K562 (cell line): Measurements from ENCODE around the gene C1orf116. TPM values are rescaled to one million over a fixed set of nuclear protein-coding genes. Genes with fewer than 3 reads are reported as not detected.

Source experiments
- ADNP ChIP-seq: fragments of 200-800 bp; sonication (Bioruptor generic); IDR thresholded peaks from 2 replicates; pipeline ENCODE4 v1.6.1; 2016; ENCODE audit warnings: missing genetic modification characterization, missing compliant biosample characterization
- BCOR ChIP-seq: fragments of 450-650 bp; IDR thresholded peaks from 2 replicates; pipeline ENCODE4 v1.6.1; 2016
- CHCHD3 ChIP-seq: fragments of 250-450 bp; sonication (Bioruptor Pico); IDR thresholded peaks from 2 replicates; pipeline ENCODE4 v2.1.2; 2022; ENCODE audit warnings: mild to moderate bottlenecking
- CREBBP ChIP-seq: IDR thresholded peaks from one replicate; pipeline ENCODE4 v1.6.1; 2012; ENCODE audit warnings: low read depth, mild to moderate bottlenecking, control low read depth, inconsistent platforms, low read length
- DDX20 ChIP-seq: fragments of 450-650 bp; IDR thresholded peaks from 2 replicates; pipeline ENCODE4 v1.6.1; 2016; ENCODE audit warnings: missing genetic modification characterization, low read depth, mild to moderate bottlenecking, missing compliant biosample characterization, moderate library complexity
- HMBOX1 ChIP-seq: sonication (generic); IDR thresholded peaks from 2 replicates; pipeline ENCODE4 v1.6.1; 2016
- IRF2 ChIP-seq: sonication (generic); formaldehyde crosslinking; IDR thresholded peaks from 2 replicates; pipeline ENCODE4 v1.8.1; 2022; ENCODE audit warnings: mild to moderate bottlenecking, missing genetic modification reagents
- KLF6 ChIP-seq: fragments of 250-450 bp; sonication (Bioruptor Pico); IDR thresholded peaks from 2 replicates; pipeline ENCODE4 v1.4.0; 2020; ENCODE audit warnings: mild to moderate bottlenecking, moderate library complexity, borderline replicate concordance
- LARP7 ChIP-seq: fragments of 450-650 bp; IDR thresholded peaks from 2 replicates; pipeline ENCODE4 v1.6.1; 2016
- MAFF ChIP-seq: IDR thresholded peaks from 2 replicates; pipeline ENCODE4 v1.6.1; 2012; ENCODE audit warnings: low read length, improper control_type of control experiment
- MECOM ChIP-seq: fragments of 250-450 bp; sonication (Bioruptor Pico); IDR thresholded peaks from 2 replicates; pipeline ENCODE4 v1.8.0; 2022; ENCODE audit warnings: inconsistent platforms
- MED1 ChIP-seq: sonication (generic); formaldehyde crosslinking; IDR thresholded peaks from 2 replicates; pipeline ENCODE4 v1.8.1; 2023; ENCODE audit warnings: missing genetic modification reagents, borderline replicate concordance
- NONO ChIP-seq, 2 experiments: fragments of 200-400 bp in 1 of 2; fragments of 450-650 bp in 1 of 2; formaldehyde crosslinking in 1 of 2; IDR thresholded peaks; 2 replicates each; pipeline ENCODE4 v1.6.1; 2017; ENCODE audit warnings: low read depth in 2 of 2, mild to moderate bottlenecking in 2 of 2, moderate library complexity in 2 of 2, low read length in 1 of 2
- POLR2G ChIP-seq: fragments of 200-400 bp; formaldehyde crosslinking; IDR thresholded peaks from 2 replicates; pipeline ENCODE4 v1.6.1; 2017; ENCODE audit warnings: low read depth, mild to moderate bottlenecking, antibody characterized with exemption, low read length, moderate library complexity
- POLR3A ChIP-seq: IDR thresholded peaks from 2 replicates; pipeline ENCODE4 v1.6.1; 2011; ENCODE audit warnings: borderline replicate concordance, mild to moderate bottlenecking, moderate library complexity; ENCODE audit not compliant: insufficient read length, insufficient read depth; ENCODE audit errors: extremely low read depth
- RNF2 ChIP-seq: sonication (generic); IDR thresholded peaks from 2 replicates; pipeline ENCODE4 v1.6.1; 2016
- SAP30 ChIP-seq: fragments of 200-600 bp; sonication (generic); IDR thresholded peaks from 2 replicates; pipeline ENCODE4 v1.6.1; 2012; ENCODE audit warnings: borderline replicate concordance, low read depth, mild to moderate bottlenecking, moderate library complexity, low read length, control low read depth, inconsistent platforms; ENCODE audit not compliant: insufficient read depth, poor library complexity, severe bottlenecking
- SMC3 ChIP-seq: conservative IDR thresholded peaks from 2 replicates; pipeline ENCODE4 v1.6.1; 2011; ENCODE audit warnings: low read depth, low read length, improper control_type of control experiment; ENCODE audit not compliant: insufficient read depth
- STAT5B ChIP-seq: fragments of 250-450 bp; sonication (Bioruptor Pico); IDR thresholded peaks from 2 replicates; pipeline ENCODE4 v1.8.0; 2021; ENCODE audit warnings: mild to moderate bottlenecking, inconsistent platforms
- TAF7 ChIP-seq: fragments of 450-650 bp; IDR thresholded peaks from 2 replicates; pipeline ENCODE4 v1.6.1; 2016; ENCODE audit warnings: missing genetic modification characterization, missing compliant biosample characterization
- TGIF2 ChIP-seq: sonication (generic); formaldehyde crosslinking; IDR thresholded peaks from 2 replicates; pipeline ENCODE4 v1.8.1; 2022; ENCODE audit warnings: mild to moderate bottlenecking, missing genetic modification reagents, moderate library complexity
- WHSC1 ChIP-seq: IDR thresholded peaks from one replicate; pipeline ENCODE4 v1.6.1; 2012; ENCODE audit warnings: low read length, control low read depth, inconsistent platforms
- ZNF445 ChIP-seq: fragments of 250-450 bp; sonication (Bioruptor Pico); IDR thresholded peaks from 2 replicates; pipeline ENCODE4 v1.4.0; 2020; ENCODE audit warnings: low read depth, mild to moderate bottlenecking, moderate library complexity
- ZNF583 ChIP-seq: fragments of 250-450 bp; sonication (Bioruptor Pico); IDR thresholded peaks from 2 replicates; pipeline ENCODE4 v1.4.0; 2020
- ZNF79 ChIP-seq: fragments of 250-450 bp; sonication (Bioruptor Pico); IDR thresholded peaks from 2 replicates; pipeline ENCODE4 v1.4.0; 2020; ENCODE audit warnings: low read depth, mild to moderate bottlenecking, moderate library complexity
- polyA plus RNA-seq, 8 experiments: library from polyadenylated mRNA; depleted of rRNA in 4 of 8; stranded (reverse) in 5 of 8; unstranded in 3 of 8; fragments of >200 nt; fragmentation: Nextera tagmentation in 2 of 8; fragmentation: Illumina TruSeq in 1 of 8; extraction: Ambion mirVana in 2 of 8; extraction: Trizol in 1 of 8; gene quantifications; 2 replicates each; pipeline versions ENCODE4 v1.2.1 to v1.2.3, GENCODE V29; 2011 to 2014; ENCODE audit warnings: inconsistent platforms in 1 of 8, missing spikeins in 1 of 8
- total RNA-seq, 7 experiments: library from RNA; depleted of rRNA in 6 of 7; stranded (reverse); fragments of >200 nt in 6 of 7; fragmentation: Illumina TruSeq in 2 of 7; extraction: Trizol in 2 of 7; gene quantifications; 2 replicates each; pipeline versions ENCODE4 v1.2.1 to v1.2.3, GENCODE V29; 2011 to 2021; ENCODE audit warnings: low replicate concordance in 1 of 7
- TF ChIP-seq, protein P1 (sequence below): fragments of 450-650 bp; formaldehyde crosslinking; IDR thresholded peaks from 2 replicates; pipeline ENCODE4 v1.4.0; 2022; ENCODE audit warnings: missing genetic modification characterization
- TF ChIP-seq, protein P2 (sequence below): fragments of 450-650 bp; formaldehyde crosslinking; IDR thresholded peaks from 2 replicates; pipeline ENCODE4 v1.4.0; 2022; ENCODE audit warnings: mild to moderate bottlenecking, moderate library complexity

The C1orf116 gene
- total and polyA plus RNA-seq, 9 of the 15 experiments (the other 6 are each of a cell fraction or from before 2014, with no cell fraction given) = 0.62 to 3.0 (median 0.95) TPM

GRCh38 chr1:207024202-207025145 lies 8.1 kb downstream of the C1orf116 start (continued):
- no peak for TF ChIP-seq IRF2
- TF ChIP-seq LARP7 = peak; percentile 59; the same call in 1 of the 2 replicates
- TF ChIP-seq ADNP (tag) = peak; percentile 90
- peak; percentile 97 for TF ChIP-seq ZNF79 (CRISPR knock-in tag)
- peak; percentile 95 for TF ChIP-seq HMBOX1
- peak in 1 of 2 experiments; percentile 96; a peak in 2 of 4 replicates for TF ChIP-seq NONO (IDR thresholded peaks at IDR 0.05; ENCODE audit: low read depth in 2 of 2, low read length in 1 of 2)
- TF ChIP-seq CHCHD3 (CRISPR knock-in tag) = no peak
- peak; percentile 87 for TF ChIP-seq TAF7 (tag)
- TF ChIP-seq TGIF2 (CRISPR knock-in tag) = no peak
- TF ChIP-seq SMC3 = 0 out of 2 replicates have a peak, but pooled peaks have one; percentile 2
- no peak for TF ChIP-seq MED1 (CRISPR knock-in tag)
- TF ChIP-seq ZNF445 = peak; percentile 83
- TF ChIP-seq, protein P1, sequence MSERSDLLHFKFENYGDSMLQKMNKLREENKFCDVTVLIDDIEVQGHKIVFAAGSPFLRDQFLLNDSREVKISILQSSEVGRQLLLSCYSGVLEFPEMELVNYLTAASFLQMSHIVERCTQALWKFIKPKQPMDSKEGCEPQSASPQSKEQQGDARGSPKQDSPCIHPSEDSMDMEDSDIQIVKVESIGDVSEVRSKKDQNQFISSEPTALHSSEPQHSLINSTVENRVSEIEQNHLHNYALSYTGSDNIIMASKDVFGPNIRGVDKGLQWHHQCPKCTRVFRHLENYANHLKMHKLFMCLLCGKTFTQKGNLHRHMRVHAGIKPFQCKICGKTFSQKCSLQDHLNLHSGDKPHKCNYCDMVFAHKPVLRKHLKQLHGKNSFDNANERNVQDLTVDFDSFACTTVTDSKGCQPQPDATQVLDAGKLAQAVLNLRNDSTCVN = peak; percentile 97; the same call in 1 of the 2 replicates
- TF ChIP-seq WHSC1 = no peak
- TF ChIP-seq MECOM (CRISPR knock-in tag) = peak; percentile 95
- TF ChIP-seq DDX20 (tag) = peak; percentile 96
- TF ChIP-seq SAP30 = no peak
- TF ChIP-seq KLF6 = peak; percentile 99
- TF ChIP-seq ZNF583 (CRISPR knock-in tag) = peak; percentile 99
- peak; percentile 98 for TF ChIP-seq RNF2
- TF ChIP-seq MAFF = no peak
- peak; percentile 80 for TF ChIP-seq POLR2G
- no peak for TF ChIP-seq CREBBP
- TF ChIP-seq, protein P2, sequence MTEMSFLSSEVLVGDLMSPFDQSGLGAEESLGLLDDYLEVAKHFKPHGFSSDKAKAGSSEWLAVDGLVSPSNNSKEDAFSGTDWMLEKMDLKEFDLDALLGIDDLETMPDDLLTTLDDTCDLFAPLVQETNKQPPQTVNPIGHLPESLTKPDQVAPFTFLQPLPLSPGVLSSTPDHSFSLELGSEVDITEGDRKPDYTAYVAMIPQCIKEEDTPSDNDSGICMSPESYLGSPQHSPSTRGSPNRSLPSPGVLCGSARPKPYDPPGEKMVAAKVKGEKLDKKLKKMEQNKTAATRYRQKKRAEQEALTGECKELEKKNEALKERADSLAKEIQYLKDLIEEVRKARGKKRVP = peak; percentile 97
- peak; percentile 97 for TF ChIP-seq BCOR
- TF ChIP-seq POLR3A = no peak
- 0 out of 2 replicates have a peak, but pooled peaks have one; percentile 24 for TF ChIP-seq STAT5B
